Activated T-cell treated with anti-CD3 and anti-CD28 coated beads for 4 hours (primary cell): Measurements from ENCODE around the gene ATP1B1.

ENCODE experiments used
- DNase-seq: peaks from one replicate; pipeline ENCODE4 v3.0.0-alpha.2; 2020

The ATP1B1 gene

DNA sequence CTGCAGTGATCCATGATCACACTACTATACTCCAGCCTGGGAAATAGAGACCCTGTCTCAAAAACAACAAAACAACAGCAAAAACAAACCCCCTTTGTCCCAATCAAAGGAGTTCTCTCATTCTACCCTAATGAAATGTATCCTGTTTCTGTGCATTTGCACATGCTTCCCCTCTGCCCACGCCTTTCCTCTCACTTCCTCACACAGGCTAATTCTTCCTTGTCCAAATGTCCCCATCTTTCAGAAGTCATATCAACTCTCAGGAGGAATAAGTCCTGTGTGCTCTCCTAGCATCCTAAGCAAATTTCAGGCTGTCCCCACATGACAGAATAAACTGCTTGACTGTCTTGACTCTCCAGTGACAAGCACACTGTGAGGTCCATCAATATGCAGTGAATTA is 8.1 kb upstream of the ATP1B1 start:
- no peak for DNase-seq

GRCh38 chr1:169099561-169099960 is 6.9 kb upstream of the ATP1B1 start:
- no peak for DNase-seq

DNA sequence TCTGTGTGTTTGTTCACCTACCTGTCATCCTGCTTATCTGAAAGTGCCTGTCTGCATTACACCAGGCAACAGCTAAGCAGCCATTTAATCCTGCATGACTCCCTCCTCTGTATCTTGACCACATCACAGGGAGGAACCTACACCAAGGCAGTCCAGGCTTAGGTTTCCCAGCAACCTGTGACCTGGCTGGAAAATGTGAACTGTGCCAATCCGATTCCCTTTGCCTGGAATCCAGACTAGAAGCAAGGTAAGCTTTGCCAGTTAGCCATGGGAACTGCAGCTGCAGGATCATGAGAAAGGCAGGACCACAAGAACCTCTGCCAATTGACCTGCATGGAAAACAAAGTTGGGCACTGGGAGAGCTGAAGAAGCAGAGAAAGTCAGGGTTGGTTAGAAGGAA is 6.3 kb upstream of the ATP1B1 start:
- no peak for DNase-seq

- DNase-seq: no peak
Measured at GRCh38 chr1:169100651-169101088, 5.8 kb upstream of the ATP1B1 start.

GRCh38 chr1:169102567-169102966 is 3.9 kb upstream of the ATP1B1 start:
- no peak for DNase-seq

DNA sequence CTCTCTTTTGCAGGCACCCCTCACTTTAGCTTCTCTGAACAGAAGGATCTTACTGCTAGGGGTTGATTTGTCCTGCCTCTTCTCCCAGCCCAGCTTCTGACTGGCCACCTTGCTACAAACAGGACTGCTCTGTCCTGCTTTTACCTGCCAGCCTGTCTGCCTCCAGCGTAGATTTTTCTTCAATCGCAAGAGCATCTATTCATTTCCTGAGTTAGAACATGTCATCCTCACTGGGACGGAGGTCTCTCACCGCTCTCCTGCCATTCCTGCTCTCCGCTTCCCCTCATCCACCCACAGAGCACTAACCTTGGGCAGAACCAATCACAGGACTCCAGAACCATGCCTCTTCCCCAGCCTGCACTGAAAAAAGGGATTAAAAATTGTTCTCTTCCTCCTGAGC is 3.5 kb upstream of the ATP1B1 start:
- no peak for DNase-seq

GRCh38 chr1:169103480-169103893 is 3.0 kb upstream of the ATP1B1 start:
- no peak for DNase-seq

DNA sequence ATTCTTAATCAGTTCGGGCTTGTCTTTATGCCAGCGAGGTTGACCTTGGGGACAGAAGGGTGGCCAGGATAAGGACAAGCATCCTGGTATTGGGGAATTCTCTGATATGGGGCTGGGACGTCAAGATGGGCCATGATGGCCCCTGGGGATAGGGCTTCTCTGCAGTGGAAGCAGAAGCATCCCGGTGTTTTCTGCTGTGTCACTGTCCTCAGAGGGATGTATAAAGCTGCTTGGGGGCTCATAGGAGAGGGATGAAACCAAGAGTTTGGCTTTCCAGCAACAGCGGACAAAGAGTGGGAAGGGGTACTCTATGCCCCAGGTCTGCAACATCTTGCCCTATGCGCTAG is 1.4 kb upstream of the ATP1B1 start:
- DNase-seq: no peak

GRCh38 chr1:169105434-169106094 is 926 bp upstream of the ATP1B1 start:
- no peak for DNase-seq

- DNase-seq: no peak
Measured at GRCh38 chr1:169106921-169107602, 572 bp downstream of the ATP1B1 start.

GRCh38 chr1:169107603-169108208 is 1.2 kb downstream of the ATP1B1 start:
- no peak for DNase-seq

DNA sequence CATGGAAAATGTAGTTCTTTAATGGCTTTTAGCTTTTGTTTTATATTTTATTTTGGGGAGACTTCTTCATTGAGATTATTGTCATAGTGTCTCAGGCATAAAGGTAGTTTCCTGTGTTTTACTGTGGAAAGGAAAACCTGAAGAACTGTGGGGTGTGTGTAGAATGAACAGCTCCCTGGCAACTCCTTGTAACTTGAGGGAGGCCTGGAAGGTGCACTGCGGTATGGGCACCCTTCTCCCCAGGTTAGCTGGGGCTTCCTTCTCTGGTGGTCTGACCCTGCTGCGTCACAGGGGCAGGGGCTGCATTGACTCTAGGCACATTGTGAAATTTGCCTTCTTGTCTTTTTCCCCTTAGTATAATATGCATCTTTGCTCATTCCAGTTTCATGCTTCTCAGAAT is 1.7 kb downstream of the ATP1B1 start:
- no peak for DNase-seq

DNA sequence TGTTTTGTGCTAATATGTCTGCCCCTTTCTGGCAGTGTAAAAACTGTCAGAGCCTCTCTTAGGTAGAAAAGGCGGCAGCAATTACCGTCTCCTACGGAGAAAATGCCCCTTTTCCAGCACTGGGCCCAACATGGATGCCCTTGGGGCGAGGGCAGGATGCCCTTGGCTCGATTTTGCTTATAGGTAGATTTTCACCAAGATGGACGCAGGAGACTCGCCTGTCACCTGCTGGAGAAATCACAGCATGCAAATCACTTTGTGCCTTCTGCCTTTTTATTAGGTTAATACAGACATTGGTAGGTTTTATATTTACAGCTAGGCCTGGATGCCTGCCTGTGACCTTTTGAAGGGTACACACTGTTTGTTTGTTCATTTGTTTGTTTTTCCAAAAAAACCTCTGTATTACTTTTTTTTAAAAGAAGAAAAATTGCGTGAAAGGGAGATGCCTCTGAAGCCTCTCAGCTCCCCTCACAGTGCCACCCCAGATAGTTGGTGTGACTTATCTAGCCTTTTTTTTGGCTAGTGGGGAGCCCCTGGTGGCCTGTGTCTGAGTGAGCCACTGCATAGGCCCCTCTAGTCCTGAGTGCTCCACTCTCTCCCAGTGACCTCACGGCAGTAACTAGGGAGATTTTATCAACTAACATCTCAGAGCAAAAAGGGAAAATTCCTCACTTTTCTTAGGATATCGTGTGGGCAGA is 2.5 kb downstream of the ATP1B1 start:
- DNase-seq: no peak

- no peak for DNase-seq
Measured at GRCh38 chr1:169109561-169110134, 3.2 kb downstream of the ATP1B1 start.

GRCh38 chr1:169110236-169110635 is 3.7 kb downstream of the ATP1B1 start:
- DNase-seq: no peak

- DNase-seq: no peak
Measured at GRCh38 chr1:169110689-169111447, 4.4 kb downstream of the ATP1B1 start.

GRCh38 chr1:169111472-169111871 is 5.0 kb downstream of the ATP1B1 start:
- no peak for DNase-seq

DNA sequence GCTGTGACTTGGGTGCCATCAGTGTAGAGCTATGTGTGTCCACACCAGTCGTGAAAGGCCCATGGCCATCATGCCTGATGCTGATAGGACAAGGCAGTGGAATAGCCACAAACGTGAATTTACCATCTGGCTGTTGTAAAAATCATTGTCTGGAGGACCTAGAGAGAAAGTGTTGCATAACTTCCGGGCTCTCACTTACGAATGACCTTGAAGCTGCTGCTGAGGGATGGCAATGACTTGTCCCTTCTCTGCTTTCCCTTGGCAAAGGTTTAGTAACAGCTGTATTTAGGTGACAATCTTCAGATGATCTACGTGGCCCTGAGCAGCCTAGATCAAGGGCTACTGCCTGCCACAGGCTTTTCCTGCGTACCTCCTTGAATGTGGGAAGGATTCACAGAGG is 5.8 kb downstream of the ATP1B1 start:
- DNase-seq: no peak

GRCh38 chr1:169113613-169114119 is 7.2 kb downstream of the ATP1B1 start:
- DNase-seq: no peak

- no peak for DNase-seq
Measured at GRCh38 chr1:169115891-169116585, 9.5 kb downstream of the ATP1B1 start.

- no peak for DNase-seq
Measured at GRCh38 chr1:169117014-169117413, 10.5 kb downstream of the ATP1B1 start.

DNA sequence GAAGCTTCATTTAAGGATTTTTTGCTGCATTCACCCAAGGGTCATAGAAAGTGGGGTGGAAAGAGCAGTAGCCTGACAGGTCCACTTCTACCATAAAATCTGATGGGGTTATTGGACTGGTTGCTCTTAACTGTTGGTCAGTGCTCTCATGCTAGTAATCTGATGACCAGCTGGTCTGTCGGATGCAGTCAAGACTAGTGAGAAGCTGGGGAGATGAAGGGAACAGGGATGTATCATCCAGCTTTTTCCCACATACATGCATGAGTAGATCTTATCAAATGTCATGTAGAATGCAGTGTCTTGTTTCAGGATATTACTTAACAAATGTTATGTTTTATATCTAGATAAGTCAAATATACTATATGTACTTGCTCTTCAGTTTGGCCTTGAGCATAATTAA is 11.1 kb downstream of the ATP1B1 start:
- DNase-seq: no peak
